NCI-H1092 treated with DMSO at 0.1 percent for 48 hours (cell line): ENCODE results near the gene C8B.

ENCODE experiments used
- DNase-seq: peaks from one replicate; lab custom pipeline; 2025; lab: John Stamatoyannopoulos, UW

Gene C8B

GRCh38 chr1:56898879-56899278 is 66.9 kb downstream of the C8B start:
- DNase-seq: no peak

- DNase-seq: no peak
Measured at GRCh38 chr1:56898005-56898373, 67.8 kb downstream of the C8B start.

- DNase-seq: no peak
Measured at GRCh38 chr1:56897150-56898004, 68.4 kb downstream of the C8B start.

DNA sequence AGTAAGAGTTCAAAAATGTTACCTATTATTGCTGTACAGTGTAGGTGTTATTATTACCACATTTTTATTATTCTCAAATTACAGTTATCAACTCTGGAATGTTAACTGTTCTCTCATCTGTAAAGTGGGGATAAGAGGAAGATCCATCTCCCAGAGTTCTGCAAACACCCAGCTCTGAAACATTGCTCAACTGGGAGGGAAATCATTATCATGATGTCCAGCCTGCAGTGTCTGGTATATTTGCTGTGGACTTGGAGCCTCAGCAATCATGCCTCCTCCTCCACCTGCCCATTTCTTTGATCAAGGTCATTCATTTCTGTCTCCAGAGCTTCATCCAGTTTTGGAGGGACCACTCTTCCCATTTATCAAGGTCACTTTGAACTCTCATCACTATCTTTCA is 71.8 kb downstream of the C8B start:
- no peak for DNase-seq

DNA sequence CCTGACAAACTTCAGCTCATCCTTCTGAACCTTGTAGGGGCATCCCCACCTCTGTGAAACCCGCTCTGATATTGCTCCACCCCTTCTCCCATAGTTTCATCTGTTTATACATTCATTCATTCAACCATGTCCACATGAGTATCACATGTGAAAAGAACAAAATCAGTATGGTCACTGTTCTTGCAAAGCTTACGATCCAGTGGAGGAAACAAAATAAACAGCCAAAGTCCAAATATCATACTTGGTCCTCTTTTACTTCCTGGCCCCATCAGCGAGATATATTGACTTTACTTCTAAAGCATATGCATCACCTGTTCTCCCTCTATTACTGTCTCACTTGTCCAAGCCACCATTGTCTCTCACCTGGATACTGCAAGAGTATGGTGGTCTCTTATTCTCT is 75.6 kb downstream of the C8B start:
- DNase-seq: no peak

- no peak for DNase-seq
Measured at GRCh38 chr1:56881417-56881816, 84.4 kb downstream of the C8B start.

- no peak for DNase-seq
Measured at GRCh38 chr1:56880774-56881173, 85.0 kb downstream of the C8B start.
